SU-DHL-6 (cell line): ENCODE measurements around the gene SLC26A9.
"Not testable (repeated sequence)": the region's sequence is repeated elsewhere in the genome, so short reads cannot be mapped to it uniquely, and the experiment has no call there.

Experiments used
- EZH2phosphoT487 ChIP-seq: fragments of 200-600 bp; sonication (generic), shearing (Covaris generic); conservative IDR thresholded peaks from 2 replicates; pipeline ENCODE4 v1.6.1; 2018; ENCODE audit warnings: mild to moderate bottlenecking, antibody characterized with exemption, low read length, moderate library complexity, mixed read lengths
- TF ChIP-seq, protein P1 (sequence below): fragments of 200-600 bp; sonication (generic); IDR thresholded peaks from one replicate; pipeline ENCODE4 v1.5.1; 2017; ENCODE audit warnings: antibody characterized with exemption, mild to moderate bottlenecking, low read length, moderate library complexity; ENCODE audit not compliant: insufficient read depth, poor library complexity, severe bottlenecking

DNA sequence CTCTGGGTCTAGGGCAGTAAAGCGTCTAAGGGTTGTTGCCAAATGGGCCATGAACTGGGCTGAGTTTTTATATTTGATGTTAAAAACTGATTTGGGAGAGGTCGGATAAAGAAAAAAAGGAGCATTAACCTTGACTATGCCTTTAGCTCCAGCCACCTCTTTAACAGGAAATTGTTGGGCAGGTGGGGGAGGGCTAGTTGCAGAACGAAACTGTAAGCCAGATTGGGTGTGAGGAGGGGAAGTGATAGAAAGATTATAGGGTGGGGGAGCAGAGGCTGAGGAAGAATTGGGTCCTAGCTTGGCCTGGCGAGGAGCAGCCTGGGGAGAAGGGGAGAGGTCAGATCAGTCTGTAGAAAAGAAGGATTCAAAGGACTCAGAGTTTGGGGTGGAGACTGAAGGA lies 54.2 kb downstream of the SLC26A9 start:
- TF ChIP-seq, protein P1, sequence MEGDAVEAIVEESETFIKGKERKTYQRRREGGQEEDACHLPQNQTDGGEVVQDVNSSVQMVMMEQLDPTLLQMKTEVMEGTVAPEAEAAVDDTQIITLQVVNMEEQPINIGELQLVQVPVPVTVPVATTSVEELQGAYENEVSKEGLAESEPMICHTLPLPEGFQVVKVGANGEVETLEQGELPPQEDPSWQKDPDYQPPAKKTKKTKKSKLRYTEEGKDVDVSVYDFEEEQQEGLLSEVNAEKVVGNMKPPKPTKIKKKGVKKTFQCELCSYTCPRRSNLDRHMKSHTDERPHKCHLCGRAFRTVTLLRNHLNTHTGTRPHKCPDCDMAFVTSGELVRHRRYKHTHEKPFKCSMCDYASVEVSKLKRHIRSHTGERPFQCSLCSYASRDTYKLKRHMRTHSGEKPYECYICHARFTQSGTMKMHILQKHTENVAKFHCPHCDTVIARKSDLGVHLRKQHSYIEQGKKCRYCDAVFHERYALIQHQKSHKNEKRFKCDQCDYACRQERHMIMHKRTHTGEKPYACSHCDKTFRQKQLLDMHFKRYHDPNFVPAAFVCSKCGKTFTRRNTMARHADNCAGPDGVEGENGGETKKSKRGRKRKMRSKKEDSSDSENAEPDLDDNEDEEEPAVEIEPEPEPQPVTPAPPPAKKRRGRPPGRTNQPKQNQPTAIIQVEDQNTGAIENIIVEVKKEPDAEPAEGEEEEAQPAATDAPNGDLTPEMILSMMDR = not testable (repeated sequence)
- not testable (repeated sequence) for TF ChIP-seq EZH2phosphoT487
